Measurements from ENCODE around the gene FBXO21. TPM values are rescaled to one million over a fixed set of nuclear protein-coding genes. Genes with fewer than 3 reads are reported as not detected.
A peak's percentile ranks its signal among the peaks of the same experiment; 100 is the strongest.

Gene FBXO21
- total and polyA plus RNA-seq, 8 donors: 9.0 to 42.4 (median 24.8) TPM

DNA sequence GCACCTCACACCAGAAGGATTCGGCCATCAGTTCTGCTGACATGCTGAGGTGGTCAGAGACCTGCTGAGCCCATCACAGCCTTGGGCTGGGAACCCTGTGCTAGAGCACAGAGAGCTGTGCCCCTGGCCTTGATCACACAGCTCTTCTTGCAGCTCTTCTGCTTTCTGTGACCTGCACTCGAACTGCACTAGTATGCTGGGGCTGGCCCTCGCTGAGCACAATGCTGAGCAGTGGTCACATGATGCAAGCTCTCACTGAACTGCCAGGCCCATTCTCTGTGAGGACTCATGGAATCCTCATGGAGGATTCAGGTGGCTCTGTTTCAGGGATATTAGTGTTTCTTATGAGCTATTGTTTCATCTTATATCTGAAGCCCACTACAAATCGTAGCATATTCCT lies 22.5 kb downstream of the FBXO21 start:
- peaks cover 0 to 85% (median 30%) of the 10 kb centered on the region in 3 donors for H3K36me3 ChIP-seq
- no peak for DNase-seq
- intact Hi-C loops (cut with DNase I): no loop called here
- ATAC-seq: no peak
- H3K4me3 ChIP-seq: no peak overlapping the region
- no peak for FAIRE-seq
- H3K27me3 ChIP-seq: no peaks in the 10 kb centered on the region
- WGBS, 2 donors: 91% methylated on average over 4 of the region's 4 CpGs
- peaks cover 0 to 12% (median 4%) of the 10 kb centered on the region in 3 donors for H3K4me1 ChIP-seq
- no peaks in the 10 kb centered on the region for H3K9me3 ChIP-seq
- TF ChIP-seq, protein P1, sequence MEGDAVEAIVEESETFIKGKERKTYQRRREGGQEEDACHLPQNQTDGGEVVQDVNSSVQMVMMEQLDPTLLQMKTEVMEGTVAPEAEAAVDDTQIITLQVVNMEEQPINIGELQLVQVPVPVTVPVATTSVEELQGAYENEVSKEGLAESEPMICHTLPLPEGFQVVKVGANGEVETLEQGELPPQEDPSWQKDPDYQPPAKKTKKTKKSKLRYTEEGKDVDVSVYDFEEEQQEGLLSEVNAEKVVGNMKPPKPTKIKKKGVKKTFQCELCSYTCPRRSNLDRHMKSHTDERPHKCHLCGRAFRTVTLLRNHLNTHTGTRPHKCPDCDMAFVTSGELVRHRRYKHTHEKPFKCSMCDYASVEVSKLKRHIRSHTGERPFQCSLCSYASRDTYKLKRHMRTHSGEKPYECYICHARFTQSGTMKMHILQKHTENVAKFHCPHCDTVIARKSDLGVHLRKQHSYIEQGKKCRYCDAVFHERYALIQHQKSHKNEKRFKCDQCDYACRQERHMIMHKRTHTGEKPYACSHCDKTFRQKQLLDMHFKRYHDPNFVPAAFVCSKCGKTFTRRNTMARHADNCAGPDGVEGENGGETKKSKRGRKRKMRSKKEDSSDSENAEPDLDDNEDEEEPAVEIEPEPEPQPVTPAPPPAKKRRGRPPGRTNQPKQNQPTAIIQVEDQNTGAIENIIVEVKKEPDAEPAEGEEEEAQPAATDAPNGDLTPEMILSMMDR (IDR thresholded peaks at IDR 0.05): no peak
- H3K27ac ChIP-seq: no peak overlapping the region

DNA sequence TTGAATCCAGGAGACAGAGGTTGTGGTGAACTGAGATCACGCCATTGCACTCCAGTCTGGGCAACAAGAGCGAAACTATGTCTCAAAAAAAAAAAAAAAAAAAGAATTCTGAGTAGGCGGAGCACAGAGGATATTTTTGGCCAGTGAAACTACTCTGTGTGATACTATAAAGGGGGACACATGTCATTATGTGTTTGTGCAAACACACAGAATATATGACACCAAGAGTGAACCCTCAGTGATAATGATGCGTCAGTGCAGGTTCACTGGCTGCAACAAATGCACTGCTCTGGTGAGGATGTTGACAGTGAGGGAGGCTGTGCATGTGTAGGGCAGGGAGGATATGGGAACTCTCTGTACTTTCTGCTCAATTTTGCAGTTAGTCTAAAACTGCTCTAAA lies 24.2 kb downstream of the FBXO21 start:
- peaks cover 0 to 9% (median 4%) of the 10 kb centered on the region in 3 donors for H3K4me1 ChIP-seq
- DNase-seq (no peak), ATAC-seq (no peak), FAIRE-seq (no peak)
- H3K9me3 ChIP-seq: no peaks in the 10 kb centered on the region
- WGBS, 2 donors: 94 to 95% methylated on average over 4 of the region's 4 CpGs
- intact Hi-C loops (cut with DNase I): no loop called here
- no peak overlapping the region for H3K4me3 ChIP-seq
- TF ChIP-seq, protein P1 (IDR thresholded peaks at IDR 0.05): no peak
- H3K36me3 ChIP-seq: peaks cover 0 to 87% (median 36%) of the 10 kb centered on the region in 3 donors
- no peaks in the 10 kb centered on the region for H3K27me3 ChIP-seq
- no peak overlapping the region for H3K27ac ChIP-seq

DNA sequence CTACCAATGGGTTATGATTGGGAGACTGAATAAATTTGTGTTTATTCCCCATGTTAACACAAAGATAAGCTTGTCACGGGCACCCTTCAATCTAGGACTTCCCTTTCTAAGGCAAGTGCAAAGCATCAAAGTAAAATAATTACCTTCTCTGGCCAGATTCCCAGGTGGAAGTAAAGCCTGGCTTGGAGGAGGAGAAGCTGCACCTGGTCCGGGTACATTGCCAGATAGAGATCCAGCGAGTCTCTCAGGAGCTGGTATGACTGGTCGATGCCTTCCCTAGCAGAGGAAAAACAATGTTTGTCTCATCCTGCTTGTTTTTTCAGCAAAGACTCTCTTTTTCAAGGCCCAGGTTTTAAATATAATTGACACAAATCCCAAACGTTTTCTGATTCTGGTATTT lies 24.9 kb downstream of the FBXO21 start:
- WGBS, 2 donors: 13 to 17% methylated on average over 5 of the region's 5 CpGs
- intact Hi-C loops (cut with DNase I): no loop called here
- TF ChIP-seq, protein P1 (IDR thresholded peaks at IDR 0.05): no peak
- Histone ChIP-seq H3K9me3 (no peaks in the 10 kb centered on the region), H3K27ac (peak overlapping the region in 1 of 4 donors; percentile 13), H3K36me3 (peaks cover 0 to 87% (median 36%) of the 10 kb centered on the region in 3 donors), H3K4me1 (peaks cover 0 to 9% (median 4%) of the 10 kb centered on the region in 3 donors), H3K4me3 (no peak overlapping the region), H3K27me3 (no peaks in the 10 kb centered on the region)
- peak; percentile 83 to 95 (median 90) for ATAC-seq
- FAIRE-seq: no peak
- peak in 4 of 6 donors; percentile 47 to 62 (median 54) for DNase-seq

DNA sequence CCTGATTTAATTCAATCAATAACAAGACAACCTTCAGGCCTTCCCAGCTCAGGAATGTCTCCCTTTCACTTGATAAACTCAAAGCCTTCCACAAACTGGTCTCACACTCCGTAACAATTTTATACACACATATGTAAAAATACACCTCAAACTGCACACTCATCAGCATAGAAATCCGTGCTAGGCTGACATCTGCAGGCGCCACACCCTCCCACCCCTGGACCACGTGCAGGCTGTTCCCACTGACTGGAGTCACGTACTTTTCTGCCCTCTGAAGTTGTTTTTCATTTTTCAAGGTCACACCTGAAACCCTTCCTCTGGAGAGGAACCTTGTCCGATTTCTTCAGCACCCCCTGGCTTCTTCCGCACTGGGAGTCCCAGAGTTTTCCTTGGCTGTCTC lies 27.6 kb downstream of the FBXO21 start:
- H3K9me3 ChIP-seq: no peaks in the 10 kb centered on the region
- peaks cover 0 to 9% (median 4%) of the 10 kb centered on the region in 3 donors for H3K4me1 ChIP-seq
- 67 to 73% methylated on average over 7 of the region's 7 CpGs for WGBS, 2 donors
- H3K27me3 ChIP-seq: no peaks in the 10 kb centered on the region
- FAIRE-seq (no peak), ATAC-seq (no peak), DNase-seq (peak in 1 of 6 donors; percentile 2)
- H3K4me3 ChIP-seq: no peak overlapping the region
- intact Hi-C loops (cut with DNase I): no loop called here
- no peak overlapping the region for H3K27ac ChIP-seq
- H3K36me3 ChIP-seq: peaks cover 0 to 84% (median 39%) of the 10 kb centered on the region in 3 donors
- TF ChIP-seq, protein P1 (IDR thresholded peaks at IDR 0.05): no peak

DNA sequence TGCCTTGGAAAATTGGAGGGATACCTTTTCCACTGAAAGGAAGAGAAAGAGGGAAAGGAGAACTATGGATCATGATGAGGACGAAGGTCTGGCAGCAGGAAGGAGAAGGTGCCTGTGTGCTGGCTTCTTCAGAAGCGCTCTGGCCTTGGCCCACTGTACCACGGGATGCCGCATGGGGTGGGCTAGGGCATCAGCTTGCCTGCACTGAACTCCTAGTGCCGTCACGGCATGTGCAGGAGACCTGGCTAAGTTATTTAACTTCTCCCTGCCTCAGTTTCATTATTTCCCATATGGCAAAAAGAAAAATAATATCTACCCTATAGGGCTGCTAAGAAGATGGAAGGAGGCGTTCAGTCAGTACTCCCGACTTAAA lies 28.1 kb downstream of the FBXO21 start:
- H3K27me3 ChIP-seq: no peaks in the 10 kb centered on the region
- peak in 1 of 6 donors; percentile 2 for DNase-seq
- 94% methylated on average over 8 of the region's 8 CpGs for WGBS, 2 donors
- no peak overlapping the region for H3K27ac ChIP-seq
- H3K4me3 ChIP-seq: no peak overlapping the region
- TF ChIP-seq, protein P1 (IDR thresholded peaks at IDR 0.05): no peak
- H3K36me3 ChIP-seq: peaks cover 0 to 82% (median 41%) of the 10 kb centered on the region in 3 donors
- intact Hi-C loops (cut with DNase I): no loop called here
- no peak for ATAC-seq
- H3K4me1 ChIP-seq: peaks cover 0 to 9% (median 4%) of the 10 kb centered on the region in 3 donors
- FAIRE-seq: no peak
- no peaks in the 10 kb centered on the region for H3K9me3 ChIP-seq

Measured in pancreas (tissue), 10 donors.